ENCODE measurements around the gene XIAP.

DNA sequence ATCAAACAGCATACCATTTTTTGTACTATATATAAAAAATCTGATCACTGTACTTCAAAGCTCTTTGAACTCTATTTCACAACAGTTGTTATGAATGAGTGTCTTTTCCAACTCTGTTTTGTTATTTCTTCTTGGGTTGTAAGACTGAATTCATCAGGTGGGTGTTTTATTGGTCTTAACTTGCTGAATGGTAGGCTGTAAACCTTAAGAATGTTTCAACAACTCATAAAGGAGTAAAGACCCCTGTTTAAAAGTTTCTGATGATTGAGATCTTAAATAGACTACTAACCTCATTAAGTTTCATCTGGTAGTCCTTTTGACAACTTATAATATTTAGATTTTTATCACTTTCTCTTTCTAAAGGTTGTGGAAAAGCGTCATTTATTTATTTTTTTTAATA lies 83.2 kb downstream of the XIAP start:
- TF ChIP-seq, protein P1, sequence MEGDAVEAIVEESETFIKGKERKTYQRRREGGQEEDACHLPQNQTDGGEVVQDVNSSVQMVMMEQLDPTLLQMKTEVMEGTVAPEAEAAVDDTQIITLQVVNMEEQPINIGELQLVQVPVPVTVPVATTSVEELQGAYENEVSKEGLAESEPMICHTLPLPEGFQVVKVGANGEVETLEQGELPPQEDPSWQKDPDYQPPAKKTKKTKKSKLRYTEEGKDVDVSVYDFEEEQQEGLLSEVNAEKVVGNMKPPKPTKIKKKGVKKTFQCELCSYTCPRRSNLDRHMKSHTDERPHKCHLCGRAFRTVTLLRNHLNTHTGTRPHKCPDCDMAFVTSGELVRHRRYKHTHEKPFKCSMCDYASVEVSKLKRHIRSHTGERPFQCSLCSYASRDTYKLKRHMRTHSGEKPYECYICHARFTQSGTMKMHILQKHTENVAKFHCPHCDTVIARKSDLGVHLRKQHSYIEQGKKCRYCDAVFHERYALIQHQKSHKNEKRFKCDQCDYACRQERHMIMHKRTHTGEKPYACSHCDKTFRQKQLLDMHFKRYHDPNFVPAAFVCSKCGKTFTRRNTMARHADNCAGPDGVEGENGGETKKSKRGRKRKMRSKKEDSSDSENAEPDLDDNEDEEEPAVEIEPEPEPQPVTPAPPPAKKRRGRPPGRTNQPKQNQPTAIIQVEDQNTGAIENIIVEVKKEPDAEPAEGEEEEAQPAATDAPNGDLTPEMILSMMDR (IDR thresholded peaks at IDR 0.05) = no peak
- no peak for TF ChIP-seq POLR2A (IDR thresholded peaks at IDR 0.05)

Data from breast epithelium (tissue), 3 donors.